EH (cell line): ENCODE data around the gene HBE1.

ENCODE experiments used
- DNase-seq: peaks from one replicate; pipeline ENCODE4 v3.0.0-alpha.2; 2015; ENCODE audit warnings: low read depth

Gene HBE1

DNA sequence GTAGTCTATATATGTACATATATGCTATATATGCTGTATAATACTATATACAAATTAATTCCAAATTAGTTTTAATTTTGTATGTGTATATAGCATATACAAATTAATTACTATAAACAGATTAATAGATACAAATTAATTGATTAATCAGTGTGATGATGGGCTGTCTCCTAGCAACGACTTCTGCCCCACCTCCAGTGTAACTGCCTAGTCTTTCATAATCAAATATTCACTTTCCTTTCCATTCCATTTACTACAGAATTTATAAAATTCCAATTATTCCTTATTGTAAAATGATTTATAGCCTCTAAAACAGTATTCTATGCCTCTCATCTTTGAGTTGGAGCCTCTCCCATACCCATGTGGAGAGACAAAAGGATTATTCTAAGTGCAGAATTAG is 36.4 kb downstream of the HBE1 start:
- no peak for DNase-seq

DNA sequence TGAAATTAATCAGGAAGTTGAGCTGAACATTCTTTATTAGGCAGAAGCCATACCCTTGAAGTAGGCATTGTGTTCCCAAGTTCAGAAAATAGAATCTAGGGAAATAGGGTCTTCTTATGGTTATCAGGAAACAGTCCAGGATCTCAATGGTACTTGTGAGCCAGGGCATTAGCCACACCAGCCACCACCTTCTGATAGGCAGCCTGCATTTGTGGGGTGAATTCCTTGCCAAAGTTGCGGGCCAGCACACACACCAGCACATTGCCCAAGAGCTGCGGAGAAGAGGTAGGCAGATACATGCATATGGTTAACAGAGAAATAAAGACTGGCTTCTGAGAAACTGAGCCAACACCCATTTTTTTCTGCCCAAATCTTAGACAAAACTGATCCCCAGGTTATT is 36.9 kb downstream of the HBE1 start:
- DNase-seq: no peak

DNA sequence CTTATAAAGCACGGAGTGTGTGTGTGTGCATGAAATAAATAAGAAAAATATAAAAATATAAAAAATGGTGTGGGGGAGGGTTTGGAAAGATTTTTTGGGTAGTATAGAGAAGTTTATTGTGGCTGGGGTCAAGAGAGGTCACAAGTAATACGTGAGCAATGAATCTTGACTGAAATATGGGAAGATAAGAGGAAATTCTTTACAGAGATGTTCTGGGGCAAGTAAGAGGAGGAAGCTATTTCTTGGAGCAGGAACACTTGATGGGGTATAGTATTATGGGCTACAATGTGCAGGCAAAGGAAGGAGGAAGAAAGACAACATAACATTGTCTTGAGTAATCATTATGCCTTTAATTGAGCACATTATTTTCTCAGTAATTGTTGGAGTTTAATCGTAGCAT is 37.6 kb downstream of the HBE1 start:
- no peak for DNase-seq

DNA sequence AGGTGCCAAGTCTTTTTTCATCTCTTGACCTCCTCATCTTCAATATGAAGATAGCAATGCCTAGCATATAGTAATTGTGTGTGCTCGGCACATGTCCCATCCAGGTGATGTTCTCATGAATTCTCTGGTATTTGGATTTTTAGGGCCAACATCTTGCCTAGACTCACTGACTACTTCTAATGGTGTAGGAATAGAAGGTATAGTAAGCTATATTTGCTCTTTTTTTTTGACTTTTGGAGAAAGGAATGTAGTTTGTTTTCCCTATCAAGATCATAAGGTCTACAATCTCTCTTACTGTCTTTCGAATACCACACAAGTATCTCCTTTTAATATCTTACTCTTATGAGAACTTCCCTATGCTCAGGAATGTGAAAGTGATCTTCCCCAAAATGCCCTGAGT is 38.6 kb downstream of the HBE1 start:
- DNase-seq: no peak

DNA sequence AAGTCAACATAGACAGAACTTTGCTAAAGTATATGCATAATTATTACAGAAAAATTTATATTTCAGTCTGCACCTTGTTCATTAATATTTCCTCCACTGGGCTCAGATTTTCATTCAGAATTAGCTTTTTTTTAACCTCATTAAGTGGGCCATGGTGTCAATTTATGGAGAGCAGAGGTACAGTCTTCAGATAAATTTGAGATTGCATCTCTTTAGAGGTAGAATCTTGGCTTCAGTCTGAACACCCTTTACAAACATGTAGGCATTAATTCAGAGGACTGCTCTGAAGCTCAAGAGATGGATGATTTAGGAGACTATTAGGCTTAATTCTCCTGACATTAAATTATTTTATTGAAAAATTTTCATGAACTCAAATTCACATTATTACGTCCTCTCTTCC is 39.5 kb downstream of the HBE1 start:
- no peak for DNase-seq

DNA sequence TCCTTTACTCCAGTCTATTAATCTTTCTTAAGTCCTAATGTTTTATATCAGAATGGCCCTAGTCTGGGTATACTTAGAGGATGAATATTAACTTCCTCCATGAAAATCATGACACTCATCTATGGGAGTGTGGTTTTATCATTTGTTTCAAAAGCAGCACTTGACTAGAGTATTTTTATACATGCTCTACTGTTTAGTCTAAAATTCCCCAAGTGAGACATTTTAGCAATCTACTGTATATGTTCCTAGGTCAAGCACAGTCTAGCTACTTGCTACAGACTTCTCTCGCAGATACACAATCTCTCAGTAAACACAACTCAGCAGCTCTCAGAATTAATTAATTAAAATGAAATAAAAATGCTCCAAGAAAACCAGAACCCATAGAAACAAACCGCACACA is 39.9 kb downstream of the HBE1 start:
- no peak for DNase-seq

DNA sequence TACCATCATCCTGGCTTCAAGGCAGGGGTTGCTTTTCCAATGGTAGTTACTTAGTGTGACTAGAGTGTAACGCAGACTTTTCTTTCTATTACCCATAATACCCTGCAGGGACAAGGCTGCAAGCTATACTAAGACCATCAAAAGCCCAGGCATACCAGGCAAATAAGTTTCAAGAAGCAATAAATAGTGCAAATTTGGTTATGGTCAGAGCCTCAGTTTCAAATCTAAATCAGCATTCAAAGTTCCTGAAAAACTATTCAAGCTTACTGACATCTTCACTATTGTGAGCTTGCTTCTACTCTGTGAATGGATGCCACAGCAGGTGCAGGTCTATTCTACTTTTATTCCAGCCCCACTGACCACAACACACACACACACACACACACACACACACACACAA is 40.4 kb downstream of the HBE1 start:
- no peak for DNase-seq

DNA sequence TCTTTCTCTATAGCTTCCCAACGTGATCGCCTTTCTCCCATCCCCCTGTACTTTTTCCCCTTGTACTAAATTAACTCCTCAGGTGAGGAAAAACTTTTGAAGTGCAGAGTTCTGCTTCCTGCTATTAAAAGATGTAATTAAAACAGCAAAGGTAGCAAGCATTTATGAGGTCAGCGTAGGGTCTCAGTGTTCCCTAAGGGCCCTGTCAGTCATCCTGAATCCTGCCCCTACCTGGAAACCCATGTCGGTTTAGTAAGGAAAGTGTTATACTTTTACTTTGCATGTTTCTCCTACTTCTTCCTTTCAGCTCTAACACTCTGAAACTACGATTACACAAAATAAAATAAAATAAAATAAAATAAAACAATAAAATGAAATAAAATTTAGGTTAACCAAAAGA is 41.6 kb downstream of the HBE1 start:
- no peak for DNase-seq

DNA sequence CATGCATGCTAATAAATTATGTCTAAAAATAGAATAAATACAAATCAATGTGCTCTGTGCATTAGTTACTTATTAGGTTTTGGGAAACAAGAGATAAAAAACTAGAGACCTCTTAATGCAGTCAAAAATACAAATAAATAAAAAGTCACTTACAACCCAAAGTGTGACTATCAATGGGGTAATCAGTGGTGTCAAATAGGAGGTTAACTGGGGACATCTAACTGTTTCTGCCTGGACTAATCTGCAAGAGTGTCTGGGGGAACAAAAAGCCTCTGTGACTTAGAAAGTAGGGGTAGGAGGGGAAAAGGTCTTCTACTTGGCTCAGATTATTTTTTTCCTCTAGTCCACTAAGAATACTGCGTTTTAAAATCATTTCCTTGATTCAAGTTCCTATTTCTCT is 42.1 kb downstream of the HBE1 start:
- no peak for DNase-seq

DNA sequence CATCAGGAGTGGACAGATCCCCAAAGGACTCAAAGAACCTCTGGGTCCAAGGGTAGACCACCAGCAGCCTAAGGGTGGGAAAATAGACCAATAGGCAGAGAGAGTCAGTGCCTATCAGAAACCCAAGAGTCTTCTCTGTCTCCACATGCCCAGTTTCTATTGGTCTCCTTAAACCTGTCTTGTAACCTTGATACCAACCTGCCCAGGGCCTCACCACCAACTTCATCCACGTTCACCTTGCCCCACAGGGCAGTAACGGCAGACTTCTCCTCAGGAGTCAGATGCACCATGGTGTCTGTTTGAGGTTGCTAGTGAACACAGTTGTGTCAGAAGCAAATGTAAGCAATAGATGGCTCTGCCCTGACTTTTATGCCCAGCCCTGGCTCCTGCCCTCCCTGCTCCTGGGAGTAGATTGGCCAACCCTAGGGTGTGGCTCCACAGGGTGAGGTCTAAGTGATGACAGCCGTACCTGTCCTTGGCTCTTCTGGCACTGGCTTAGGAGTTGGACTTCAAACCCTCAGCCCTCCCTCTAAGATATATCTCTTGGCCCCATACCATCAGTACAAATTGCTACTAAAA is 42.9 kb downstream of the HBE1 start, which contains the start of gene HBB:
Gene HBB (minus strand): TSS at position 340 of the 579 bp plus-strand sequence. CDS start 50 bp downstream, at position 290.
- DNase-seq: no peak

DNA sequence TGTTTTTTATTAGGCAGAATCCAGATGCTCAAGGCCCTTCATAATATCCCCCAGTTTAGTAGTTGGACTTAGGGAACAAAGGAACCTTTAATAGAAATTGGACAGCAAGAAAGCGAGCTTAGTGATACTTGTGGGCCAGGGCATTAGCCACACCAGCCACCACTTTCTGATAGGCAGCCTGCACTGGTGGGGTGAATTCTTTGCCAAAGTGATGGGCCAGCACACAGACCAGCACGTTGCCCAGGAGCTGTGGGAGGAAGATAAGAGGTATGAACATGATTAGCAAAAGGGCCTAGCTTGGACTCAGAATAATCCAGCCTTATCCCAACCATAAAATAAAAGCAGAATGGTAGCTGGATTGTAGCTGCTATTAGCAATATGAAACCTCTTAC is 44.3 kb downstream of the HBE1 start:
- DNase-seq: no peak

DNA sequence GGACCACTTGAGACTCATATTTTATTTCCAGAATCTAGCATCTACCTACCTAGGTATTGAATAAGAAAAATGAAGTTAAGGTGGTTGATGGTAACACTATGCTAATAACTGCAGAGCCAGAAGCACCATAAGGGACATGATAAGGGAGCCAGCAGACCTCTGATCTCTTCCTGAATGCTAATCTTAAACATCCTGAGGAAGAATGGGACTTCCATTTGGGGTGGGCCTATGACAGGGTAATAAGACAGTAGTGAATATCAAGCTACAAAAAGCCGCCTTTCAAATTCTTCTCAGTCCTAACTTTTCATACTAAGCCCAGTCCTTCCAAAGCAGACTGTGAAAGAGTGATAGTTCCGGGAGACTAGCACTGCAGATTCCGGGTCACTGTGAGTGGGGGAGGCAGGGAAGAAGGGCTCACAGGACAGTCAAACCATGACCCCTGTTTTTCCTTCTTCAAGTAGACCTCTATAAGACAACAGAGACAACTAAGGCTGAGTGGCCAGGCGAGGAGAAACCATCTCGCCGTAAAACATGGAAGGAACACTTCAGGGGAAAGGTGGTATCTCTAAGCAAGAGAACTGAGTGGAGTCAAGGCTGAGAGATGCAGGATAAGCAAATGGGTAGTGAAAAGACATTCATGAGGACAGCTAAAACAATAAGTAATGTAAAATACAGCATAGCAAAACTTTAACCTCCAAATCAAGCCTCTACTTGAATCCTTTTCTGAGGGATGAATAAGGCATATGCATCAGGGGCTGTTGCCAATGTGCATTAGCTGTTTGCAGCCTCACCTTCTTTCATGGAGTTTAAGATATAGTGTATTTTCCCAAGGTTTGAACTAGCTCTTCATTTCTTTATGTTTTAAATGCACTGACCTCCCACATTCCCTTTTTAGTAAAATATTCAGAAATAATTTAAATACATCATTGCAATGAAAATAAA is 44.9 kb downstream of the HBE1 start:
- no peak for DNase-seq

DNA sequence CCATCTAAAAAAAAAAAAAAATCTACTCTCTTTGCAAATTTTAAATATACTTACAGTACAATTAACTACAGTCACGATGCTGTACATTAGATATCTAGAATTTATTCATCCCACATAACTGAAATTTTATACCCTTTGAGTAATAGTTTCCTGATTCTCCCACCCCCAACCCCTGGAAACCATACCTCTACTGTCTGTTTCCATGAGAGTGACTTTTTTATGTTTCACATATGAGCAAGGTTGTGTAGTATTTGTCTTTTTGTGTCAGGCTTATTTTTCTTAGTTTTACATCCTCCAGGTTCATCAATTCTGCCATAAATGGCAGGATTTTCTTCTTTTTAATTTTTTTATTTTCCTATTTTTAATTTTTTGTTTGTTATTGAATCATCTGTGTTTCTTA is 46.1 kb downstream of the HBE1 start:
- DNase-seq: no peak

DNA sequence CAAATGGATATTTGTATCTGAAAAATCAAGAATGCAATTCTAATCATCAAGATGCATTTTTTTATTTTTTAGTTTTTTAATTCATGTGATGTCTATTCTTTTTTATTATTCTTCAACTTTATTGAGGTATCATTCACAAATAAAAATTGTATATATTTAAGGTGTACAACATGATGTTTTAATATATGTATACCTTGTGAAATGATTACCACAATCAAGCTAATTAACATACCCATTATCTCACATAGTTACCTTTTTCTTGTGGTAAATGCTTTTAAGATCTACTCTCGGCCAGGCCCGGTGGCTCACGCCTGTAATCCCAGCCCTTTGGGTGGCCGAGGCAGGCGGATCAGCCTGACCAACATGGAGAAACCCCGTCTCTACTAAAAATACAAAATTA is 46.6 kb downstream of the HBE1 start:
- DNase-seq: no peak
